Gastrocnemius medialis (tissue), 4 donors: ENCODE results near the gene ARHGAP8. TPM values are rescaled to one million over a fixed set of nuclear protein-coding genes. Genes with fewer than 3 reads are reported as not detected.

ENCODE experiments used
- ATAC-seq, 2 donors: fragments of 150-250 bp; one replicate each; pipeline ENCODE4 v1.9.1; 2016
- DNase-seq, 2 donors: peaks; one replicate each; pipeline ENCODE4 v3.0.0-alpha.2; 2019
- H3K27ac ChIP-seq, 4 donors: fragments of 200-600 bp; sonication (generic); 1 replicate in 1 of 4; 2 replicates in 3 of 4; pipeline ENCODE4 v1.5.1; 2016 to 2018; ENCODE audit warnings: mild to moderate bottlenecking in 2 of 4, moderate library complexity in 1 of 4
- H3K27me3 ChIP-seq, 3 donors: fragments of 200-600 bp; sonication (generic) in 2 of 3; 1 replicate in 1 of 3; 2 replicates in 2 of 3; pipeline versions ENCODE4 v1.5.1 to v1.6.0; 2016 to 2019; ENCODE audit warnings: mild to moderate bottlenecking in 1 of 3, moderate library complexity in 1 of 3
- H3K36me3 ChIP-seq, 2 donors: fragments of 200-600 bp; sonication (generic) in 1 of 2; one replicate each; pipeline ENCODE4 v1.5.1; 2017 to 2018
- H3K4me1 ChIP-seq, 2 donors: fragments of 200-600 bp; sonication (generic) in 1 of 2; one replicate each; pipeline ENCODE4 v1.5.1; 2016 to 2017; ENCODE audit warnings: mild to moderate bottlenecking in 2 of 2
- H3K4me3 ChIP-seq, 4 donors: fragments of 200-600 bp; sonication (generic) in 3 of 4; 1 replicate in 1 of 4; 2 replicates in 3 of 4; pipeline ENCODE4 v1.5.1; 2016 to 2019; ENCODE audit warnings: mild to moderate bottlenecking in 2 of 4
- H3K9me3 ChIP-seq, 3 donors: fragments of 200-600 bp; sonication (generic) in 2 of 3; 1 replicate in 1 of 3; 2 replicates in 2 of 3; pipeline ENCODE4 v1.5.1; 2016 to 2019
- POLR2A ChIP-seq, 2 donors: fragments of 450-650 bp; IDR thresholded peaks; one replicate each; pipeline ENCODE4 v1.6.1; 2017; ENCODE audit warnings: antibody characterized with exemption in 2 of 2, mild to moderate bottlenecking in 2 of 2, moderate library complexity in 2 of 2
- in situ Hi-C, 4 donors: fragments of 200-750 bp; cut with MboI; loops; one replicate each; pipeline versions ENCODE4 v1.15.0 to v1.8.0; 2017; ENCODE audit warnings: low sequenced_read_pairs in 4 of 4
- intact Hi-C: fragments of 100-400 bp; cut with DNase I; formaldehyde crosslinking; loops from one replicate; pipeline ENCODE4 v1.15.1; 2023; ENCODE audit warnings: low total_unique reads
- total RNA-seq, 4 donors: library from RNA; depleted of rRNA; stranded (reverse); fragments of >200 nt; gene quantifications; one replicate each; pipeline versions ENCODE4 v1.1.0 to v1.2.3, GENCODE V29; 2016
- TF ChIP-seq, protein P1 (sequence below), 5 experiments: fragments of 450-650 bp in 3 of 5; fragments of 200-600 bp in 2 of 5; sonication (generic) in 2 of 5; IDR thresholded peaks in 4 of 5; conservative IDR thresholded peaks in 1 of 5; 1 replicate in 4 of 5; 2 replicates in 1 of 5; pipeline ENCODE4 v1.5.1; 2016 to 2019; ENCODE audit warnings: antibody characterized with exemption in 5 of 5, mild to moderate bottlenecking in 3 of 5, moderate library complexity in 3 of 5

ARHGAP8 gene
- total RNA-seq, 4 donors from 2014 or later: not detected

DNA sequence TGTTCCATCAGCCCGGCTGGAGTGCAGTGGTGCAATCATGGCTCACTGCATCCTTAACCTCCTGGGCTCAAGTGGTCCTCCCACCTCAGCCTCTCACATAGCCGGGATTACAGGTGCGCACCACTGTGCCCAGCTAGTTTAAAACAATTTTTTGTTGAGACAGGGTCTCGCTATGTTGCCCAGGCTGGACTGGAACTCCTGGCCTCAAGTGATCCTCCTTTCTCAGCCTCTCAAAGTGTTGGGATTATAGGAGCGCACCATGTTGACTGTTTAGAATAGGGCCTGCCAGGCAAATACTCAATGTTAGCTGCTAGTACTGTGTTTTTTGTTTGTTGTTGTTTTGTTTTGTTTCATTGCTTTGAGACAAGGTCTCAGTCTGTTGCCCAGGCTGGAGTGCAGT lies 66.4 kb downstream of the ARHGAP8 start:
- intact Hi-C loops: no loop called here
- H3K9me3 ChIP-seq: no peaks in the 10 kb centered on the region
- in situ Hi-C loops: no loop called here
- ATAC-seq: no peak
- no peak overlapping the region for H3K27ac ChIP-seq
- peaks cover 0 to 3% (median 0%) of the 10 kb centered on the region in 3 donors for H3K27me3 ChIP-seq
- no peaks in the 10 kb centered on the region for H3K36me3 ChIP-seq
- H3K4me3 ChIP-seq: no peak overlapping the region
- TF ChIP-seq POLR2A (IDR thresholded peaks at IDR 0.05): no peak
- TF ChIP-seq, protein P1, sequence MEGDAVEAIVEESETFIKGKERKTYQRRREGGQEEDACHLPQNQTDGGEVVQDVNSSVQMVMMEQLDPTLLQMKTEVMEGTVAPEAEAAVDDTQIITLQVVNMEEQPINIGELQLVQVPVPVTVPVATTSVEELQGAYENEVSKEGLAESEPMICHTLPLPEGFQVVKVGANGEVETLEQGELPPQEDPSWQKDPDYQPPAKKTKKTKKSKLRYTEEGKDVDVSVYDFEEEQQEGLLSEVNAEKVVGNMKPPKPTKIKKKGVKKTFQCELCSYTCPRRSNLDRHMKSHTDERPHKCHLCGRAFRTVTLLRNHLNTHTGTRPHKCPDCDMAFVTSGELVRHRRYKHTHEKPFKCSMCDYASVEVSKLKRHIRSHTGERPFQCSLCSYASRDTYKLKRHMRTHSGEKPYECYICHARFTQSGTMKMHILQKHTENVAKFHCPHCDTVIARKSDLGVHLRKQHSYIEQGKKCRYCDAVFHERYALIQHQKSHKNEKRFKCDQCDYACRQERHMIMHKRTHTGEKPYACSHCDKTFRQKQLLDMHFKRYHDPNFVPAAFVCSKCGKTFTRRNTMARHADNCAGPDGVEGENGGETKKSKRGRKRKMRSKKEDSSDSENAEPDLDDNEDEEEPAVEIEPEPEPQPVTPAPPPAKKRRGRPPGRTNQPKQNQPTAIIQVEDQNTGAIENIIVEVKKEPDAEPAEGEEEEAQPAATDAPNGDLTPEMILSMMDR (IDR thresholded peaks at IDR 0.05 in 4 of 5, conservative IDR thresholded peaks at IDR 0.05 in 1 of 5): no peak
- no peaks in the 10 kb centered on the region for H3K4me1 ChIP-seq
- no peak for DNase-seq

- Histone ChIP-seq H3K4me1 (no peaks in the 10 kb centered on the region), H3K27ac (no peak overlapping the region), H3K27me3 (peaks cover 0 to 3% (median 0%) of the 10 kb centered on the region in 3 donors), H3K4me3 (no peak overlapping the region), H3K36me3 (no peaks in the 10 kb centered on the region), H3K9me3 (no peaks in the 10 kb centered on the region)
- in situ Hi-C loops: no loop called here
- no peak for TF ChIP-seq POLR2A (IDR thresholded peaks at IDR 0.05)
- TF ChIP-seq, protein P1 (IDR thresholded peaks at IDR 0.05 in 4 of 5, conservative IDR thresholded peaks at IDR 0.05 in 1 of 5): no peak
- ATAC-seq: no peak
- DNase-seq: no peak
- intact Hi-C loops: no loop called here
These were observed 67.7 kb downstream of the ARHGAP8 start for GRCh38 chr22:44819966-44820631.

DNA sequence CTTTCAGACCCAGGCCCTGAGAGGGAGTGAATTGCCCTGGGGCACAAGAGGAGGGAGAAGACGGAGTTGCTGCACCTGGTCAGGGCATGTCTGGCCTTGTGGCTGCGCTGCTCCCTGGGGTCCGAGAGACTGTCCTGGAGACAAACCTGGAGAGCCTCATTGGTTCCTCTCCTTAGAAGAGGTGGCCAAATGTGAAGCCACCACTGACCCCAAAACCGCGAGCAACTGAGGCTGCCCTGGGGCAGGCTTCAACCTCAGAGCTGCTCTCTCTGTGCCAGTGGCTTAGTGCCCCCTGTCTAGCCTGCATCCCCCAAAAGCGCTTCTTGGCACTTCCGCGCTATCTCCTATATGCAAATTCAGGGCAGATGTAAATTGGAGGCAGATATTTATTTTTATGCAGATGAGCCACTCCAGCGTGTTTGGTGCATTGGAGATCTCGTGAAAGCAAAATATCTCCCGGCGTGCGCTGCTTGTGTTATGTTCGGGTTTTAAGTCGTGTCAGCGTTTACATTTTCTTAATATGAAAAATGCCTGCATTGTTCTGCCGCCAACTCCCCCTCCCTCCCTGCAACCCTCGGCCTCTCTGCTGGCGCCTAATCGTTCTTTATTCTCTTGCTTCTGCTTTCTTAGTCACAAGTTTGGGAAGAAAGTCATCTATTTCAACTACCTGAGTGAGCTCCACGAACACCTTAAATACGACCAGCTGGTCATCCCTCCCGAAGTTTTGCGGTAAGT lies 69.5 kb downstream of the ARHGAP8 start:
- intact Hi-C loops (no loop called here), in situ Hi-C loops (no loop called here)
- Histone ChIP-seq H3K4me1 (no peaks in the 10 kb centered on the region), H3K4me3 (no peak overlapping the region), H3K36me3 (no peaks in the 10 kb centered on the region), H3K27ac (no peak overlapping the region), H3K27me3 (peaks cover 0 to 3% (median 0%) of the 10 kb centered on the region in 3 donors), H3K9me3 (no peaks in the 10 kb centered on the region)
- no peak for TF ChIP-seq POLR2A (IDR thresholded peaks at IDR 0.05)
- TF ChIP-seq, protein P1 (IDR thresholded peaks at IDR 0.05 in 4 of 5, conservative IDR thresholded peaks at IDR 0.05 in 1 of 5): no peak
- no peak for DNase-seq
- no peak for ATAC-seq

DNA sequence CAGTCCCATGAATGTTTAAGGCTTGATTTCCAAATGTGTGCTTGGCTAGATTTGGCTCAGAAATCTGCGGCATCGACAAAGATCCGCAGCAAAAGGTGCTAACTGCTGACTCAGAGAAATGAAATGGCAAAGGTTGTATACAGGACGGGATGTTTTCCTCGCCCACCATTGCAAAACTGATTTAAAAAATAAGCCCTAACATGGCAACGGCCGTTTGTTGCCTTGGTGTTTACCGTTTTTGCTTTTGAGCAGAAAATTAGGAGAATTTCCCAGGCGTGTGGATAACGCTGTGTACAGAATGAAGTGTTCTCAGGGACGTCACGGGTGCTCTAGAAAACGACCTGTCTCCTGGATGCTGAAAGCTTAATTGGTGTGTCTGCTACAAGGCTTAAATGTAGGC lies 70.2 kb downstream of the ARHGAP8 start:
- H3K4me1 ChIP-seq: no peaks in the 10 kb centered on the region
- H3K9me3 ChIP-seq: no peaks in the 10 kb centered on the region
- no peaks in the 10 kb centered on the region for H3K36me3 ChIP-seq
- ATAC-seq: no peak
- peaks cover 0 to 3% (median 0%) of the 10 kb centered on the region in 3 donors for H3K27me3 ChIP-seq
- no peak for TF ChIP-seq POLR2A (IDR thresholded peaks at IDR 0.05)
- TF ChIP-seq, protein P1 (IDR thresholded peaks at IDR 0.05 in 4 of 5, conservative IDR thresholded peaks at IDR 0.05 in 1 of 5): no peak
- in situ Hi-C loops (no loop called here), intact Hi-C loops (no loop called here)
- H3K4me3 ChIP-seq: no peak overlapping the region
- no peak overlapping the region for H3K27ac ChIP-seq
- DNase-seq: no peak
